ENCODE data around the gene HLA-DQB2. TPM values are rescaled to one million over a fixed set of nuclear protein-coding genes. Genes with fewer than 3 reads are reported as not detected.
"Not testable (repeated sequence)": the region's sequence is repeated elsewhere in the genome, so short reads cannot be mapped to it uniquely, and the experiment has no call there.

Gene HLA-DQB2
- polyA plus RNA-seq, 1 donor: 1.9 TPM

DNA sequence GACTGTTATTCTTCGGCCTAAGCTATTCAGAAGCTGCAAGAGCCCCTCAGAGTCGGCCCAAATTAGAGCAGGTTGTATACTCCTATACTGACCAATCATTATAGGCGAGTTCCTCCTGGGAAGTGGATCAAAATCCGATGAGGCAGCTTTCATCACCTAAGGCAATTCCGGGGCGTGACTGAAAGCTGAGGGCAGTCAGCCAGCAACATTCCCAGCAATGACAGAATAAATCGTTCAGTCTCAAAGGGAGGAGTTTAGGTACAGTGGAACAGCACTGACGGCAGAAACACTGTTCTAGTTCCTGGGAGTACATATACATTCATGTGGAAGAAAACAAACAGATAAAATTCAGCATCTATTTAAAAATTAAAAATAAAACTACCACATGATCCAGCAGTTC, 10.8 kb downstream of the HLA-DQB2 start:
- Histone ChIP-seq H3K27me3 (ENCODE audit: control insufficient read depth, insufficient read depth, low read length) (peaks cover 16% of the 10 kb centered on the region), H3K27ac (ENCODE audit: low read length) (no peak overlapping the region), H3K4me3 (ENCODE audit: low read length) (no peak overlapping the region), H3K4me1 (ENCODE audit: control insufficient read depth, insufficient read depth, low read length) (no peaks in the 10 kb centered on the region), H3K36me3 (ENCODE audit: control insufficient read depth, insufficient read depth, low read length) (no peaks in the 10 kb centered on the region), H3K9me3 (ENCODE audit: control insufficient read depth, low read depth, low read length) (no peaks in the 10 kb centered on the region)
- WGBS (ENCODE audit: insufficient coverage, low lambda C conversion rate): 61% methylated on average over 3 of the region's 8 CpGs
- DNase-seq: no peak

DNA sequence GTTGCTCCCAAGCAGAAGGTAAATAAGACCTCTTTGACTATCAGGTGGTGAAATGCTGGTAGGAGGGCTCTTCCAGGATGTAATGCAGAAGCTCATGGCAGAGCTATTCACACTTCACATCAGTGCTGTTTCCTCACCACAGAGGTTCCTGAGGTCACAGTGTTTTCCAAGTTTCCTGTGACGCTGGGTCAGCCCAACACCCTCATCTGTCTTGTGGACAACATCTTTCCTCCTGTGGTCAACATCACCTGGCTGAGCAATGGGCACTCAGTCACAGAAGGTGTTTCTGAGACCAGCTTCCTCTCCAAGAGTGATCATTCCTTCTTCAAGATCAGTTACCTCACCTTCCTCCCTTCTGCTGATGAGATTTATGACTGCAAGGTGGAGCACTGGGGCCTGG, 17.7 kb downstream of the HLA-DQB2 start:
- H3K27me3 ChIP-seq (ENCODE audit: control insufficient read depth, insufficient read depth, low read length): peaks cover 13% of the 10 kb centered on the region
- H3K27ac ChIP-seq (ENCODE audit: low read length); H3K4me1 ChIP-seq (ENCODE audit: control insufficient read depth, insufficient read depth, low read length); H3K4me3 ChIP-seq (ENCODE audit: low read length); H3K9me3 ChIP-seq (ENCODE audit: control insufficient read depth, low read depth, low read length); H3K36me3 ChIP-seq (ENCODE audit: control insufficient read depth, insufficient read depth, low read length); DNase-seq: not testable (repeated sequence)
- WGBS (ENCODE audit: insufficient coverage, low lambda C conversion rate): no CpG with 5 or more reads among the region's 1 CpG

DNA sequence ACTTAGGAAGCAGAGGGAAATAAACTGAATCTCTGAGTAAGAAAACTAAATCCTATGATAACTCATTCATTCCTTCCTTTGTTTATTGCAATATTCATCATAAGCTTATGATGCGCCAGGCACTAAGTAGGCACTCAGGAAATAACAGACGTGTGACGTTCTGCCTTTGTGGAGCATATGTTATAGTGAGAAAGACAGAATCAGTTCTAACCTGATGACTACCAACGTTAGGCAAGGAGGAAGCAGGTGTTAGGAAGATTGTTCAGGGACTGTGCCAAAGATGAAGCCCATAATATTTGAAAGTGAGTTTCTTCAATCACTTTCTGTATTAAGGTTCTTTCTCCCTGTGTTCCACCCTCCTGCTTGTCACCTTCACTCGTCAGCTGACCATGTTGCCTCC, 18.6 kb downstream of the HLA-DQB2 start:
- no peaks in the 10 kb centered on the region for H3K36me3 ChIP-seq (ENCODE audit: control insufficient read depth, insufficient read depth, low read length)
- 33% methylated on average over 3 of the region's 5 CpGs for WGBS (ENCODE audit: insufficient coverage, low lambda C conversion rate)
- no peak for DNase-seq
- H3K27ac ChIP-seq (ENCODE audit: low read length): no peak overlapping the region
- no peak overlapping the region for H3K4me3 ChIP-seq (ENCODE audit: low read length)
- H3K9me3 ChIP-seq (ENCODE audit: control insufficient read depth, low read depth, low read length): no peaks in the 10 kb centered on the region
- H3K4me1 ChIP-seq (ENCODE audit: control insufficient read depth, insufficient read depth, low read length): no peaks in the 10 kb centered on the region
- H3K27me3 ChIP-seq (ENCODE audit: control insufficient read depth, insufficient read depth, low read length): peaks cover 12% of the 10 kb centered on the region

- Histone ChIP-seq H3K27me3 (ENCODE audit: control insufficient read depth, insufficient read depth, low read length) (peaks cover 7% of the 10 kb centered on the region), H3K9me3 (ENCODE audit: control insufficient read depth, low read depth, low read length) (no peaks in the 10 kb centered on the region), H3K27ac (ENCODE audit: low read length) (no peak overlapping the region), H3K36me3 (ENCODE audit: control insufficient read depth, insufficient read depth, low read length) (no peaks in the 10 kb centered on the region), H3K4me3 (ENCODE audit: low read length) (no peak overlapping the region), H3K4me1 (ENCODE audit: control insufficient read depth, insufficient read depth, low read length) (no peaks in the 10 kb centered on the region)
- DNase-seq: no peak
- WGBS (ENCODE audit: insufficient coverage, low lambda C conversion rate): 95% methylated on average over 3 of the region's 3 CpGs
Measured at GRCh38 chr6:32742374-32742773, 21.0 kb downstream of the HLA-DQB2 start.

GRCh38 chr6:32741031-32741960, 22.0 kb downstream of the HLA-DQB2 start, which contains the start of gene HLA-DQA2:
TSS of gene HLA-DQA2 (plus strand) at chr6:32741391. CDS start at chr6:32741444, 53 bp downstream.
- no peak within 1 kb of the TSS for H3K27ac ChIP-seq (ENCODE audit: low read length)
- no peak within 1 kb of the TSS for H3K4me3 ChIP-seq (ENCODE audit: low read length)
- no peak for DNase-seq
- no peaks in the 10 kb centered on the region for H3K9me3 ChIP-seq (ENCODE audit: control insufficient read depth, low read depth, low read length)
- WGBS (ENCODE audit: insufficient coverage, low lambda C conversion rate): 40% methylated on average over 1 of the region's 7 CpGs
- H3K4me1 ChIP-seq (ENCODE audit: control insufficient read depth, insufficient read depth, low read length): no peaks in the 10 kb centered on the region
- H3K27me3 ChIP-seq (ENCODE audit: control insufficient read depth, insufficient read depth, low read length): peaks cover 7% of the 10 kb centered on the region
- no peaks in the 10 kb centered on the region for H3K36me3 ChIP-seq (ENCODE audit: control insufficient read depth, insufficient read depth, low read length)

GRCh38 chr6:32738126-32738525, 25.2 kb downstream of the HLA-DQB2 start:
- no peak for DNase-seq
- Histone ChIP-seq H3K4me1 (ENCODE audit: control insufficient read depth, insufficient read depth, low read length) (no peaks in the 10 kb centered on the region), H3K27me3 (ENCODE audit: control insufficient read depth, insufficient read depth, low read length) (peaks cover 9% of the 10 kb centered on the region), H3K9me3 (ENCODE audit: control insufficient read depth, low read depth, low read length) (no peaks in the 10 kb centered on the region), H3K36me3 (ENCODE audit: control insufficient read depth, insufficient read depth, low read length) (no peaks in the 10 kb centered on the region), H3K27ac (ENCODE audit: low read length) (no peak overlapping the region), H3K4me3 (ENCODE audit: low read length) (no peak overlapping the region)
- WGBS (ENCODE audit: insufficient coverage, low lambda C conversion rate): 100% methylated on average over 1 of the region's 2 CpGs

DNA sequence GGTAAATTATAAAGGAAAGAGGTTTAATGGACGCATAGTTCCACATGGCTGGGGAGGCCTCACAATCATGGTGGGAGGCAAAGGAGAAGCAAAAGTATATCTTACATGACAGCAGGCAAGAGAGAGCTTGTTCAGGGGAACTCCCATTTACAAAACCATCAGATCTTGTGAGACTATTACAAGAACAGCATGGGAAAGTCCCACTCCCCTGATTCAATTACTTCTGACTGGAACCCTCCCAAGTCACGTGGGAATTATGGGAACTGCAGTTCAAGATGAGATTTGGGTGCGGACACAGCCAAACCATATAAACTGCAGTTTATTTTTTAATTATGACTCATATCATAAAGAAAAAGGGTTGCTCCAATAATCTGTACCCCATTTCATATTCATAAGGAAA, 44.5 kb downstream of the HLA-DQB2 start:
- no peaks in the 10 kb centered on the region for H3K27me3 ChIP-seq (ENCODE audit: control insufficient read depth, insufficient read depth, low read length)
- no peaks in the 10 kb centered on the region for H3K36me3 ChIP-seq (ENCODE audit: control insufficient read depth, insufficient read depth, low read length)
- H3K4me1 ChIP-seq (ENCODE audit: control insufficient read depth, insufficient read depth, low read length): no peaks in the 10 kb centered on the region
- no peak overlapping the region for H3K27ac ChIP-seq (ENCODE audit: low read length)
- DNase-seq: no peak
- WGBS (ENCODE audit: insufficient coverage, low lambda C conversion rate): 100% methylated on average over 1 of the region's 3 CpGs
- H3K9me3 ChIP-seq (ENCODE audit: control insufficient read depth, low read depth, low read length): no peaks in the 10 kb centered on the region
- no peak overlapping the region for H3K4me3 ChIP-seq (ENCODE audit: low read length)

- no peaks in the 10 kb centered on the region for H3K27me3 ChIP-seq (ENCODE audit: control insufficient read depth, insufficient read depth, low read length)
- H3K36me3 ChIP-seq (ENCODE audit: control insufficient read depth, insufficient read depth, low read length): no peaks in the 10 kb centered on the region
- H3K4me1 ChIP-seq (ENCODE audit: control insufficient read depth, insufficient read depth, low read length): no peaks in the 10 kb centered on the region
- no peak overlapping the region for H3K4me3 ChIP-seq (ENCODE audit: low read length)
- 100% methylated on average over 1 of the region's 3 CpGs for WGBS (ENCODE audit: insufficient coverage, low lambda C conversion rate)
- no peak for DNase-seq
- H3K9me3 ChIP-seq (ENCODE audit: control insufficient read depth, low read depth, low read length): no peaks in the 10 kb centered on the region
- no peak overlapping the region for H3K27ac ChIP-seq (ENCODE audit: low read length)
Measured at GRCh38 chr6:32716396-32716795, 46.9 kb downstream of the HLA-DQB2 start.

DNA sequence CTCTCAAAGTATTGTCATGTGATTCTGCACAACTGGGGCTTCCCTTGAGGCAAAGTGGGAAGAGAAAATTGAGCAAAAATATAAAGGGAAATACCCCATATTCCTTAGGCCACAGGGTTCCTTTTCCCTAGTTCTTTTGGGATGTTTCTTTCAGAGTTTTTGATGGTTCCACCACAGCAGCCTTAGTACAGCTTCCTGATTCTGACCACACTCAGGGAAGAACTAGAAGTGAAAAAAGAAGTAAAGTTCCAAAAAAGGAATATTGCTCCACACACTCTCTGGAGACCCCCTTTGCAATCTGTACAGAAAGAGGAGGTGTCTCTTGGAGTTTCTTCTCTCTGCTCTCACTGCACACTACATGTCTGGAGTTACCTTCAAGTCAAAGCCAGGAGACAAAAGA, 50.1 kb downstream of the HLA-DQB2 start:
- H3K9me3 ChIP-seq (ENCODE audit: control insufficient read depth, low read depth, low read length): no peaks in the 10 kb centered on the region
- no peak overlapping the region for H3K4me3 ChIP-seq (ENCODE audit: low read length)
- no peaks in the 10 kb centered on the region for H3K27me3 ChIP-seq (ENCODE audit: control insufficient read depth, insufficient read depth, low read length)
- no peak for DNase-seq
- H3K27ac ChIP-seq (ENCODE audit: low read length): no peak overlapping the region
- H3K36me3 ChIP-seq (ENCODE audit: control insufficient read depth, insufficient read depth, low read length): no peaks in the 10 kb centered on the region
- H3K4me1 ChIP-seq (ENCODE audit: control insufficient read depth, insufficient read depth, low read length): no peaks in the 10 kb centered on the region

DNA sequence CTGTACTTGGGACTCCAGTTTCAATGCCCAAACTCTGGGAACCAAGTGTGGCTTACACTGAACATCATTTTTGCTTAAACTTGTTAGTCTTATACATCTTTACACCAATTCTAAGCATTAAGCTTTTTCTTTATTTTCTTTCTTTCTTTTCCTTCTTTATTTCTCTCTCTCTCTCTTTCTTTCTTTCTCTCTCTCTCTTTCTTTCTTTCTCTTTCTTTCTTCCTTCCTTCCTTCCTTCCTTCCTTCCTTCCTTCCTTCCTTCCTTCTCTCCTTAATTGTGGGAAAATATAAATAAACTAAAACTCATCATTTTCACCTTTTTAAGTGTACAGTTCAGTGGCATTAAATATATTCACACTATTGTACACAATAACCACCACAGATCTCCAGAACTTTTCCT, 53.7 kb downstream of the HLA-DQB2 start:
- DNase-seq: no peak
- Histone ChIP-seq H3K27ac (ENCODE audit: low read length) (no peak overlapping the region), H3K4me1 (ENCODE audit: control insufficient read depth, insufficient read depth, low read length) (no peaks in the 10 kb centered on the region), H3K4me3 (ENCODE audit: low read length) (no peak overlapping the region), H3K9me3 (ENCODE audit: control insufficient read depth, low read depth, low read length) (no peaks in the 10 kb centered on the region), H3K27me3 (ENCODE audit: control insufficient read depth, insufficient read depth, low read length) (no peaks in the 10 kb centered on the region), H3K36me3 (ENCODE audit: control insufficient read depth, insufficient read depth, low read length) (no peaks in the 10 kb centered on the region)
